ENCODE measurements around the gene P2RY4.
"Not testable (repeated sequence)": the region's sequence is repeated elsewhere in the genome, so short reads cannot be mapped to it uniquely, and the experiment has no call there.

P2RY4 gene

DNA sequence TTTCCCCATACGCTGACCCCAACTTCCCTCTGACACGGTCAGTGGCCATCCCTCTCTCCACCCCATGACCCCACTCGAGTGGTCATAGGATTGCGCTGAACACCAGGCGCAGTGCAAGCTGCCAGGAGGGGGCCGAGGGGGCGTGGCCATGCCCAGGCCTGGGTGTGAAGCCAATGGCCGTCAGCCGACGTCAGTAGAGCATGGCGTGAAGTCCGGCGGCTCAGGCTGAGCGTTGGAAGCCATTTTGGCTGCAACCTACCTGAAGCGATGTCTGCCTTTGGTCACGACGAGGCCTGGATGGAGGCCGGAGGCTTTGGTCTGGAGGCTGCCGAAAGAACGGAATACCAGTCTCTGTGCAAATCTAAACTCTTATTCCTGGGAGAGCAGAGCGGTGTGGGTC lies 21.9 kb upstream of the P2RY4 start, which contains the start of gene RAB41:
Gene RAB41, plus strand, starts transcription at position 222 of the 400 bp plus-strand sequence. Its CDS starts 46 bp downstream, at position 268.
- DNase-seq (ENCODE audit: low read depth in 2 of 2) = no peak
- H3K4me3 ChIP-seq (replicated peaks in 1 of 2; ENCODE audit: low read depth in 2 of 2, low read length in 2 of 2) = no peak within 1 kb of the TSS
- TF ChIP-seq, protein P1, sequence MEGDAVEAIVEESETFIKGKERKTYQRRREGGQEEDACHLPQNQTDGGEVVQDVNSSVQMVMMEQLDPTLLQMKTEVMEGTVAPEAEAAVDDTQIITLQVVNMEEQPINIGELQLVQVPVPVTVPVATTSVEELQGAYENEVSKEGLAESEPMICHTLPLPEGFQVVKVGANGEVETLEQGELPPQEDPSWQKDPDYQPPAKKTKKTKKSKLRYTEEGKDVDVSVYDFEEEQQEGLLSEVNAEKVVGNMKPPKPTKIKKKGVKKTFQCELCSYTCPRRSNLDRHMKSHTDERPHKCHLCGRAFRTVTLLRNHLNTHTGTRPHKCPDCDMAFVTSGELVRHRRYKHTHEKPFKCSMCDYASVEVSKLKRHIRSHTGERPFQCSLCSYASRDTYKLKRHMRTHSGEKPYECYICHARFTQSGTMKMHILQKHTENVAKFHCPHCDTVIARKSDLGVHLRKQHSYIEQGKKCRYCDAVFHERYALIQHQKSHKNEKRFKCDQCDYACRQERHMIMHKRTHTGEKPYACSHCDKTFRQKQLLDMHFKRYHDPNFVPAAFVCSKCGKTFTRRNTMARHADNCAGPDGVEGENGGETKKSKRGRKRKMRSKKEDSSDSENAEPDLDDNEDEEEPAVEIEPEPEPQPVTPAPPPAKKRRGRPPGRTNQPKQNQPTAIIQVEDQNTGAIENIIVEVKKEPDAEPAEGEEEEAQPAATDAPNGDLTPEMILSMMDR (IDR thresholded peaks at IDR 0.05; ENCODE audit: low read depth, low read length) = no peak

DNA sequence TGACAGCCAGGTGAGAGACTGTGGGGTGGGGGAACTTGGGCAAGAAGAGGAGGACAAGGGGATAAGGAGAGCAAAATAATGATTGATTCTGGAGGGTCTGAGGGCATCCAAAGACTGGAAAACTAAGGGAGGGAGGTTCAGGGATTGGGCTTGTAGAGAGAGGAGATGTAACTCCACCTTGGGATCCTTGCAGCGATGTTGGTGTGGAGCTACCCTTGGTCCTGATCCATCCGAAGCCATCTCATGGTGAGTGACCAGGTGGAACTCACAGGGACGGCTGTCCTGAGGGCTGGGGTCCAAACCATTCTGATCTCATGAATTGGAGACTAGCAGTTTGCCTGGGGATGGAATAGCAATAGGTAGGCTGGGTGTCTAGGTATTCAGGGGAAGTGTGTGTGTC lies 20.6 kb upstream of the P2RY4 start:
- TF ChIP-seq, protein P1 (IDR thresholded peaks at IDR 0.05; ENCODE audit: low read depth, low read length) = no peak
- DNase-seq (ENCODE audit: low read depth in 2 of 2) = no peak
- H3K4me3 ChIP-seq (replicated peaks in 1 of 2; ENCODE audit: low read depth in 2 of 2, low read length in 2 of 2) = no peak overlapping the region

DNA sequence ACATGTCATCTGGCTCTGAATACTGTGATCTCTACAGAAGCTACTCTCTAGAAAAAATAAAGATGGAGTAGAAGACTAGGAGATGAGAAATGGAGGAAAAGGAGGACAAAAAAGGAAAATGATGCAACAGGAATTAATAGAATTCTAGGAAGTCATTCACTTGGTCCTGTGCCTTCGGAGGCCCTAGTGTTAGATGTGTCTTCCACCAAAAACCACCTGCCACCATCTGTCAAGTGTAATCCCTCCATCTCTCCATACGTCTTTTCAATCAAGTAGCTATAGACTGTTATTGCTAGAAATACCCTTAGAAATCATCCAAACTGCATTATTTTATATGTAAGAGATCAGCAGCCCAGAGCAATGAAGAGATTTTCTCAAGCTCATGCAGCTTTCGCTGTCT lies 19.1 kb upstream of the P2RY4 start:
- TF ChIP-seq, protein P1 (IDR thresholded peaks at IDR 0.05; ENCODE audit: low read depth, low read length) = no peak
- no peak for DNase-seq (ENCODE audit: low read depth in 2 of 2)

DNA sequence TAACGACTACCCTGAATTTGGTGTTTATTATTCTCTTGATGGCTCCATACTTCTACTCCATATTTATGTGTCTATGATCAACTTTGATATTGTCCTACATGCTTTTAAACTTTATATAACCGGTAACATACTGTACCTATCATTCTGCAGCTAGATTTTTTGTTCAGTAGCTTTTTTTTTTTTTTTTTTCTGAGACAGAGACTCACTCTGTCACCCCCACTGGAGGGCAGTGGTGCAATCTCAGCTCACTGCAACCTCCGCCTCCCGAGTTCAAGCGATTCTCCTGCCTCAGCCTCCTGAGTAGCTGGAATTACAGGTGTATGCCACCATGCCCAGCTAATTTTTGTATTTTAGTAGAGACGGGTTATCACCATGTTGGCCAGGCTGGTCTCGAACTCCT lies 14.0 kb upstream of the P2RY4 start:
- not testable (repeated sequence) for DNase-seq (ENCODE audit: low read depth in 2 of 2); H3K4me3 ChIP-seq (replicated peaks in 1 of 2; ENCODE audit: low read depth in 2 of 2, low read length in 2 of 2)

More for the DNA sequence above, 19.1 kb upstream of the P2RY4 start:
- no peak overlapping the region for H3K4me3 ChIP-seq (replicated peaks in 1 of 2; ENCODE audit: low read depth in 2 of 2, low read length in 2 of 2)

DNA sequence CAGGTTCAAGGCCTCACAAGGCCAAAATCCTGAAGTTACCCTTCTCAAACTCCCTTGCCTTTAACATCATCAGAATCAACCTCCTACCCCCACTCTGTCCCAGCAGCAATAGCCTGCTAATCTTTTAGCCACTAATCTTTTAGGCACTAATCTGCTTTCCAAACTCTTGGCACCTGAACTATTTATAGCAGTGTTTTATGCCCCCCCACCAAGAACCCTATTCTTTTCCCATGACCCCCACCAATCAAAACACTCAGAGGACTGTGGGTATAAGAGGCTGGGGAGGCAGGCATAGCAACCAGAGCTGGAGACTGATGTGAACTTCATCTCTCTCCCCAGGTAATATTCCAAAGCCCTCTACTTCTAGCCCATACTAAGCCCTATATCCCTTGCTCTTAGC lies 8.0 kb upstream of the P2RY4 start, which contains the start of gene ARR3:
Gene ARR3, plus strand, starts transcription at position 301 of the 400 bp plus-strand sequence. CDS start 1,052 bp downstream, outside the sequence.
- no peak within 1 kb of the TSS for H3K4me3 ChIP-seq (replicated peaks in 1 of 2; ENCODE audit: low read depth in 2 of 2, low read length in 2 of 2)
- no peak for DNase-seq (ENCODE audit: low read depth in 2 of 2)
- TF ChIP-seq, protein P1 (IDR thresholded peaks at IDR 0.05; ENCODE audit: low read depth, low read length) = no peak

DNA sequence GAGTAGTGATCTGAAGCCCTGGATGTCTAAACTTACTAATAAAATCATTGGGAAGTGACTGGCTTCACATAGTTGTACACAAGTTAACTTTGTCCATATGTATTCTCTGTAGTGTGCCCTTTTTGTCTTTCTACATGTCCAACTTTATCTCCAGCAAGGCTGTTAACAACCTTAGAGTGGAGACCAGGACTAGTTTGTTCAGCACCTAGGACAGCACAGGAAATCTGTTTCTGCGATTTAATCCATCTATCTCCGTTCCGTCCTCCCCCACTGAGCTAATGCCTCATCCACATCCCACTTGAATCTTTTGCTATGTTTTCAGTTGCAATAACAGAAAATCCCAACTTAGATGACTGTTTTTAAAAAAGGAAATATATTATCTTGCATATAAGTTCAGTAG lies 4.8 kb upstream of the P2RY4 start:
- TF ChIP-seq, protein P1 (IDR thresholded peaks at IDR 0.05; ENCODE audit: low read depth, low read length) = no peak
- peak in 1 of 2 donors; percentile 2 for DNase-seq (ENCODE audit: low read depth in 2 of 2)

DNA sequence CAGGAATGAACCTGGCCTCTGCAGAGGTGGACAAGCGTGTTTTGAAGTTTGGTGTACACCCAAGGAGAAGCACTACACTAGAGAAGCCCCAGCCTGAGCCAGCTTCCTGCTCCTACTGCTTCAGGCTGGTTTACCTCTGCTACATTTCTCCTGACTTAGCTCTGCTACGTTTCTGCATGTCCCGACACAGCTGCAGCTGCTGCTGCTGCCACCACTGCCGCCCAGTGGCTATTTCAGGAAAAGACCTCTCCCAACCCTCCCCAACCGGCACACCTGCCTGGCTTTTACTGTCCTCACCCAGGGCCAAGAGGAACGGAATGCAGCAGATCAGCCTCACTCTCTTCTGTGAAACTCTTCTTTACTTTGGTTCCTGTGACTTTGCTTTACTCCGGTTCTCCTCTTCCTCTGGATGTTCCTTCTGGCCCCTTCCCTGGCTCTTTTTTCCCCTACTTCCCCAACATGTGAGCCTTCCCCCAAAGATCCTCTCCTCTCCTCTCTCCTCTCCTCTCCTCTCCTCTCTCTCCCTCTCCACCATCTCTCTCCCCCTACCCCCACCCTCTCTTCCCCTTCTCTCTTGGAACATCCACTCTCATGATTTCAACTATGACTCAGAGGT lies 3.1 kb upstream of the P2RY4 start:
- H3K4me3 ChIP-seq (replicated peaks in 1 of 2; ENCODE audit: low read depth in 2 of 2, low read length in 2 of 2) = no peak overlapping the region
- DNase-seq (ENCODE audit: low read depth in 2 of 2) = peak; percentile 43 to 51
- TF ChIP-seq, protein P1 (IDR thresholded peaks at IDR 0.05; ENCODE audit: low read depth, low read length) = peak; percentile 66

More for the DNA sequence above, 4.8 kb upstream of the P2RY4 start:
- H3K4me3 ChIP-seq (replicated peaks in 1 of 2; ENCODE audit: low read depth in 2 of 2, low read length in 2 of 2) = no peak overlapping the region

All from cardiac fibroblast (primary cell).